Mesenchymal stem cell (in vitro differentiated cells and primary cell): ENCODE results near the gene TEK. TPM values are rescaled to one million over a fixed set of nuclear protein-coding genes. Genes with fewer than 3 reads are reported as not detected.
A peak's percentile ranks its signal among the peaks of the same experiment; 100 is the strongest.

ENCODE experiments used
- DNase-seq: peaks from one replicate; pipeline ENCODE4 v3.0.0-alpha.2; 2013
- H2AFZ ChIP-seq: one replicate; pipeline ENCODE4 v1.6.1; 2013; ENCODE audit warnings: low read depth, mild to moderate bottlenecking, control low read depth, inconsistent platforms, low read length, moderate library complexity
- H2AK5ac ChIP-seq: 2 replicates; pipeline ENCODE4 v1.6.1; 2013; ENCODE audit warnings: low read length, moderate library complexity, mild to moderate bottlenecking, inconsistent platforms; ENCODE audit not compliant: severe bottlenecking
- H2BK120ac ChIP-seq: one replicate; pipeline ENCODE4 v1.6.1; 2013; ENCODE audit warnings: low read depth, mild to moderate bottlenecking, inconsistent platforms, low read length, moderate library complexity
- H2BK12ac ChIP-seq, 2 experiments: one replicate each; pipeline ENCODE4 v1.6.1; 2013; ENCODE audit warnings: inconsistent platforms in 2 of 2, low read length in 2 of 2, mild to moderate bottlenecking in 2 of 2, moderate library complexity in 2 of 2, control low read depth in 1 of 2
- H2BK15ac ChIP-seq: one replicate; pipeline ENCODE4 v1.6.1; 2013; ENCODE audit warnings: mild to moderate bottlenecking, low read depth, inconsistent platforms; ENCODE audit not compliant: poor library complexity, severe bottlenecking
- H2BK5ac ChIP-seq: 2 replicates; pipeline ENCODE4 v1.6.1; 2013; ENCODE audit warnings: low read depth, mild to moderate bottlenecking, low read length, control low read depth, inconsistent platforms; ENCODE audit not compliant: poor library complexity, severe bottlenecking
- H3K14ac ChIP-seq, 2 experiments: one replicate each; pipeline ENCODE4 v1.6.1; 2013; ENCODE audit warnings: inconsistent platforms in 2 of 2, low read length in 2 of 2, control low read depth in 1 of 2, mild to moderate bottlenecking in 1 of 2, moderate library complexity in 1 of 2
- H3K18ac ChIP-seq, 2 experiments: one replicate each; pipeline ENCODE4 v1.6.1; 2013; ENCODE audit warnings: inconsistent platforms in 2 of 2, low read length in 2 of 2, control low read depth in 1 of 2, low read depth in 1 of 2, mild to moderate bottlenecking in 1 of 2
- H3K23ac ChIP-seq, 2 experiments: one replicate each; pipeline ENCODE4 v1.6.1; 2013; ENCODE audit warnings: inconsistent platforms in 2 of 2, low read length in 2 of 2, mild to moderate bottlenecking in 2 of 2, moderate library complexity in 2 of 2, control low read depth in 1 of 2
- H3K27ac ChIP-seq: 2 replicates; pipeline ENCODE4 v1.5.1; 2013; ENCODE audit warnings: mild to moderate bottlenecking, moderate library complexity, low read length, control low read depth, inconsistent platforms; ENCODE audit not compliant: poor library complexity, severe bottlenecking
- H3K27me3 ChIP-seq, 2 experiments: 2 replicates each; pipeline versions ENCODE4 v1.6.1 to v1.7.0; 2013; ENCODE audit warnings: low read length in 2 of 2, mild to moderate bottlenecking in 2 of 2, moderate library complexity in 2 of 2, control low read depth in 1 of 2, inconsistent platforms in 1 of 2; ENCODE audit not compliant: control insufficient read depth in 1 of 2, insufficient read depth in 1 of 2
- H3K36me3 ChIP-seq, 2 experiments: 2 replicates each; pipeline versions ENCODE4 v1.6.1 to v1.7.0; 2013; ENCODE audit warnings: low read length in 2 of 2, control low read depth in 1 of 2, inconsistent platforms in 1 of 2, low read depth in 1 of 2, mild to moderate bottlenecking in 1 of 2; ENCODE audit not compliant: insufficient read depth in 2 of 2, control insufficient read depth in 1 of 2
- H3K4ac ChIP-seq, 2 experiments: one replicate each; pipeline ENCODE4 v1.6.1; 2013; ENCODE audit warnings: inconsistent platforms in 2 of 2, low read length in 2 of 2, mild to moderate bottlenecking in 2 of 2, moderate library complexity in 2 of 2, control low read depth in 1 of 2, low read depth in 1 of 2
- H3K4me1 ChIP-seq: 2 replicates; pipeline ENCODE4 v1.6.1; 2013; ENCODE audit warnings: low read depth, low read length, control low read depth; ENCODE audit not compliant: control insufficient read depth, insufficient read depth
- H3K4me2 ChIP-seq: 2 replicates; pipeline ENCODE4 v1.6.1; 2013; ENCODE audit warnings: low read length, mild to moderate bottlenecking, inconsistent platforms; ENCODE audit not compliant: poor library complexity, severe bottlenecking
- H3K4me3 ChIP-seq, 2 experiments: 2 replicates each; pipeline versions ENCODE4 v1.5.1 to v1.7.0; 2013; ENCODE audit warnings: low read length in 2 of 2, mild to moderate bottlenecking in 2 of 2, control low read depth in 1 of 2, low read depth in 1 of 2; ENCODE audit not compliant: insufficient read depth in 1 of 2
- H3K79me1 ChIP-seq: replicated peaks from 2 replicates; pipeline ENCODE4 v1.6.1; 2013; ENCODE audit warnings: mild to moderate bottlenecking, control low read depth, low read length, inconsistent platforms; ENCODE audit not compliant: poor library complexity, severe bottlenecking
- H3K9ac ChIP-seq: 2 replicates; pipeline ENCODE4 v1.7.0; 2013; ENCODE audit warnings: mild to moderate bottlenecking, low read length, moderate library complexity
- H3K9me3 ChIP-seq: 2 replicates; pipeline ENCODE4 v1.7.0; 2013; ENCODE audit warnings: mild to moderate bottlenecking, low read length; ENCODE audit not compliant: control insufficient read depth
- H4K8ac ChIP-seq: one replicate; pipeline ENCODE4 v1.6.1; 2013; ENCODE audit warnings: inconsistent platforms, mild to moderate bottlenecking, low read length, moderate library complexity
- H4K91ac ChIP-seq: one replicate; pipeline ENCODE4 v1.6.1; 2013; ENCODE audit warnings: mild to moderate bottlenecking, low read length, inconsistent platforms
- WGBS: methylation state at CpG from one replicate; pipeline ENCODE4 v1.1.7; 2013; ENCODE audit warnings: mixed read lengths; 5-methylcytosine and 5-hydroxymethylcytosine counted together
- small RNA-seq: library from polyadenylated mRNA; stranded (forward); fragments of <200 nt; extraction: miRNeasy Mini kit (QIAGEN cat#:217004); gene quantifications from one replicate; pipeline ENCODE3, GENCODE V24; 2013; ENCODE audit warnings: low read depth

TEK gene

GRCh38 chr9:27276193-27277030, 167.4 kb downstream of the TEK start:
- 57% methylated on average over 10 of the region's 12 CpGs for WGBS
- peak overlapping the region; percentile 39 for H4K91ac ChIP-seq

GRCh38 chr9:27278374-27278773, 169.3 kb downstream of the TEK start:
- Histone ChIP-seq H3K4me2 (no peak overlapping the region), H3K79me1 (no peaks in the 10 kb centered on the region), H2AFZ (no peak overlapping the region), H3K4me3 (no peak overlapping the region), H2BK120ac (no peak overlapping the region), H4K8ac (no peak overlapping the region), H4K91ac (no peak overlapping the region), H2BK12ac (no peak overlapping the region), H3K27me3 (peaks cover 0 to 15% of the 10 kb centered on the region in 2 experiments), H3K27ac (no peak overlapping the region), H3K18ac (no peak overlapping the region), H3K9ac (no peak overlapping the region), H2AK5ac (no peak overlapping the region), H2BK15ac (no peak overlapping the region), H2BK5ac (no peak overlapping the region), H3K36me3 (no peaks in the 10 kb centered on the region), H3K14ac (no peak overlapping the region), H3K9me3 (no peaks in the 10 kb centered on the region), H3K4ac (no peak overlapping the region), H3K23ac (no peak overlapping the region), H3K4me1 (no peaks in the 10 kb centered on the region)
- WGBS = 100% methylated on average over 1 of the region's 1 CpG
- peak; percentile 68 for DNase-seq

More at GRCh38 chr9:27276193-27277030, 167.4 kb downstream of the TEK start:
- H3K18ac ChIP-seq = no peak overlapping the region
- no peak overlapping the region for H2AK5ac ChIP-seq
- peak overlapping the region; percentile 79 for H3K9ac ChIP-seq
- H2AFZ ChIP-seq = peak overlapping the region; percentile 46
- no peak overlapping the region for H2BK5ac ChIP-seq
- H3K4ac ChIP-seq = no peak overlapping the region
- peak overlapping the region in 1 of 2 experiments; percentile 56 for H3K4me3 ChIP-seq
- H3K9me3 ChIP-seq = no peaks in the 10 kb centered on the region
- H3K4me1 ChIP-seq = no peaks in the 10 kb centered on the region
- no peak overlapping the region for H4K8ac ChIP-seq
- no peak overlapping the region for H3K14ac ChIP-seq
- H3K36me3 ChIP-seq = no peaks in the 10 kb centered on the region
- H3K27ac ChIP-seq = no peak overlapping the region
- no peaks in the 10 kb centered on the region for H3K79me1 ChIP-seq
- peak overlapping the region; percentile 52 for H3K4me2 ChIP-seq
- peaks cover 0 to 4% of the 10 kb centered on the region in 2 experiments for H3K27me3 ChIP-seq
- H3K23ac ChIP-seq = no peak overlapping the region
- no peak overlapping the region for H2BK12ac ChIP-seq
- no peak overlapping the region for H2BK120ac ChIP-seq
- H2BK15ac ChIP-seq = no peak overlapping the region
- DNase-seq = peak; percentile 70

- H4K91ac ChIP-seq = no peak overlapping the region
- peaks cover 0 to 15% of the 10 kb centered on the region in 2 experiments for H3K27me3 ChIP-seq
- H2AK5ac ChIP-seq = no peak overlapping the region
- H3K4me2 ChIP-seq = no peak overlapping the region
- H4K8ac ChIP-seq = no peak overlapping the region
- H3K4me1 ChIP-seq = no peaks in the 10 kb centered on the region
- H2BK5ac ChIP-seq = no peak overlapping the region
- H2BK120ac ChIP-seq = no peak overlapping the region
- no peak overlapping the region for H2BK12ac ChIP-seq
- no peaks in the 10 kb centered on the region for H3K79me1 ChIP-seq
- no peak overlapping the region for H3K27ac ChIP-seq
- no peak overlapping the region for H3K23ac ChIP-seq
- H2BK15ac ChIP-seq = no peak overlapping the region
- H3K9ac ChIP-seq = no peak overlapping the region
- H3K9me3 ChIP-seq = no peaks in the 10 kb centered on the region
- no peaks in the 10 kb centered on the region for H3K36me3 ChIP-seq
- no peak overlapping the region for H2AFZ ChIP-seq
- no peak overlapping the region for H3K4me3 ChIP-seq
- no peak overlapping the region for H3K18ac ChIP-seq
- no peak for DNase-seq
- 98% methylated on average over 2 of the region's 3 CpGs for WGBS
- H3K14ac ChIP-seq = no peak overlapping the region
- H3K4ac ChIP-seq = no peak overlapping the region
These were observed 170.6 kb downstream of the TEK start for GRCh38 chr9:27279611-27280010.

Small RNA genes within 50 kb of the gene (small RNA-seq; reads per million reads assigned to genes)
- gene AL355433.1 (not detected), gene RNA5SP280 (not detected)
